ENCODE data around the gene KRABD2.

Gene KRABD2

DNA sequence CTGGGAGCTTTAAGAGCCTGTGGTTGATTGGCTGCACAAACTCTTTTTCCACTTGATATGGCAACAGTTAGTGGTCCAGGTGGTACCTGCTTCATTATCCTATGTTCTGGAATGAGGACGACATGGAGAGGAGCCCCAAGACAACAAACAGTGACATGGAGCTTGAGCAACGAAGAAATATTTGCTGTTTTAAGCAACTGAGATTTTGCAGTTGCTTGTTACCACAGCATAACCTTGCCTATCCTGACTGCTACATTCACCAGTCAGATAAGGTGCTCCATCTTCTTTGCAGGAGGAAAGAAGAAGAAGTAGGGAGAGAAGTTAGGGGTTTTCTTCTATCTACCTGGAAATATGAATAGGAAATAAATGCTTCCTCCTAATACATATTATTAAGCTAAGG lies 44.4 kb downstream of the KRABD2 start:
- TF ChIP-seq, protein P1, sequence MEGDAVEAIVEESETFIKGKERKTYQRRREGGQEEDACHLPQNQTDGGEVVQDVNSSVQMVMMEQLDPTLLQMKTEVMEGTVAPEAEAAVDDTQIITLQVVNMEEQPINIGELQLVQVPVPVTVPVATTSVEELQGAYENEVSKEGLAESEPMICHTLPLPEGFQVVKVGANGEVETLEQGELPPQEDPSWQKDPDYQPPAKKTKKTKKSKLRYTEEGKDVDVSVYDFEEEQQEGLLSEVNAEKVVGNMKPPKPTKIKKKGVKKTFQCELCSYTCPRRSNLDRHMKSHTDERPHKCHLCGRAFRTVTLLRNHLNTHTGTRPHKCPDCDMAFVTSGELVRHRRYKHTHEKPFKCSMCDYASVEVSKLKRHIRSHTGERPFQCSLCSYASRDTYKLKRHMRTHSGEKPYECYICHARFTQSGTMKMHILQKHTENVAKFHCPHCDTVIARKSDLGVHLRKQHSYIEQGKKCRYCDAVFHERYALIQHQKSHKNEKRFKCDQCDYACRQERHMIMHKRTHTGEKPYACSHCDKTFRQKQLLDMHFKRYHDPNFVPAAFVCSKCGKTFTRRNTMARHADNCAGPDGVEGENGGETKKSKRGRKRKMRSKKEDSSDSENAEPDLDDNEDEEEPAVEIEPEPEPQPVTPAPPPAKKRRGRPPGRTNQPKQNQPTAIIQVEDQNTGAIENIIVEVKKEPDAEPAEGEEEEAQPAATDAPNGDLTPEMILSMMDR (IDR thresholded peaks at IDR 0.05; ENCODE audit: low read depth, low read length): no peak
- no peak overlapping the region for H3K4me3 ChIP-seq (ENCODE audit: low read depth, low read length)

DNA sequence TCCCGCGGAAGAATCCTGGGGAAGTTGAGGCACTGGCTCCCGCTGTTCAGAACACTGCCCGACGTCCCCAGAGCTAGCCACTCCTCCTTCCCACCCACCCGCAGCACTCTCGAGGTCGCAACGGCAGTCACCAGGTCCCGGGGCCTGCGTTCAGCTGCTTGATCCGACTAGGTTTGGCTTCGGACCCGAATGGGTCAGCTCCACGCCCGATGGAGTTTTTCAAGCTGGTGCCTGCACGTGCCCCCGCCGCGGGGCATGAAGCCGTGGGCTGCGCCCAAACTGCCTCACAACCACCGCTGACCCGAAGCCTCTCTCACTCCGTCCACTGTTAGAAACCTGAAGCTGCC lies 49.2 kb downstream of the KRABD2 start:
- TF ChIP-seq, protein P1 (IDR thresholded peaks at IDR 0.05; ENCODE audit: low read depth, low read length): no peak
- peak overlapping the region; percentile 51 for H3K4me3 ChIP-seq (ENCODE audit: low read depth, low read length)
